ENCODE data around the gene SLC35F2.
"Not testable (repeated sequence)": the region's sequence is repeated elsewhere in the genome, so short reads cannot be mapped to it uniquely, and the experiment has no call there.

Gene SLC35F2

GRCh38 chr11:107858217-107859070 is at the start of gene SLC35F2:
Gene SLC35F2, minus strand, starts transcription at chr11:107858787. Its CDS starts 20 bp downstream, at chr11:107858767.
- Histone ChIP-seq H3K4me3 (replicated peaks; ENCODE audit: low read depth, low read length) (peak within 1 kb of the TSS; percentile 97), H3K36me3 (ENCODE audit: control insufficient read depth, insufficient read depth, low read length) (no peaks in the 10 kb centered on the region), H3K27me3 (replicated peaks; ENCODE audit: control insufficient read depth, insufficient read depth, low read length) (no peaks in the 10 kb centered on the region)
- TF ChIP-seq CTCF (IDR thresholded peaks at IDR 0.05; ENCODE audit: insufficient read depth, low read length, poor library complexity, severe bottlenecking): peak; percentile 40
- DNase-seq (ENCODE audit: extremely low read depth, insufficient read length): peak; percentile 92

- TF ChIP-seq CTCF (IDR thresholded peaks at IDR 0.05; ENCODE audit: insufficient read depth, low read length, poor library complexity, severe bottlenecking): no peak
- Histone ChIP-seq H3K36me3 (ENCODE audit: control insufficient read depth, insufficient read depth, low read length) (no peaks in the 10 kb centered on the region), H3K27me3 (replicated peaks; ENCODE audit: control insufficient read depth, insufficient read depth, low read length) (no peaks in the 10 kb centered on the region), H3K4me3 (replicated peaks; ENCODE audit: low read depth, low read length) (no peak overlapping the region)
- DNase-seq (ENCODE audit: extremely low read depth, insufficient read length): no peak
Observed at GRCh38 chr11:107908211-107908610, 49.6 kb upstream of the SLC35F2 start.

GRCh38 chr11:107898270-107898669 is 39.7 kb upstream of the SLC35F2 start:
- no peaks in the 10 kb centered on the region for H3K27me3 ChIP-seq (replicated peaks; ENCODE audit: control insufficient read depth, insufficient read depth, low read length)
- TF ChIP-seq CTCF (IDR thresholded peaks at IDR 0.05; ENCODE audit: insufficient read depth, low read length, poor library complexity, severe bottlenecking): peak; percentile 56
- no peak for DNase-seq (ENCODE audit: extremely low read depth, insufficient read length)
- no peaks in the 10 kb centered on the region for H3K36me3 ChIP-seq (ENCODE audit: control insufficient read depth, insufficient read depth, low read length)
- no peak overlapping the region for H3K4me3 ChIP-seq (replicated peaks; ENCODE audit: low read depth, low read length)

- Histone ChIP-seq H3K4me3 (replicated peaks; ENCODE audit: low read depth, low read length) (no peak overlapping the region), H3K27me3 (replicated peaks; ENCODE audit: control insufficient read depth, insufficient read depth, low read length) (no peaks in the 10 kb centered on the region), H3K36me3 (ENCODE audit: control insufficient read depth, insufficient read depth, low read length) (no peaks in the 10 kb centered on the region)
- no peak for TF ChIP-seq CTCF (IDR thresholded peaks at IDR 0.05; ENCODE audit: insufficient read depth, low read length, poor library complexity, severe bottlenecking)
- DNase-seq (ENCODE audit: extremely low read depth, insufficient read length): no peak
Observed at GRCh38 chr11:107882095-107882820, 23.7 kb upstream of the SLC35F2 start.

- DNase-seq (ENCODE audit: extremely low read depth, insufficient read length); H3K27me3 ChIP-seq (replicated peaks; ENCODE audit: control insufficient read depth, insufficient read depth, low read length); H3K36me3 ChIP-seq (ENCODE audit: control insufficient read depth, insufficient read depth, low read length); H3K4me3 ChIP-seq (replicated peaks; ENCODE audit: low read depth, low read length): not testable (repeated sequence)
Observed at GRCh38 chr11:107881471-107881870, 22.9 kb upstream of the SLC35F2 start.

- H3K4me3 ChIP-seq (replicated peaks; ENCODE audit: low read depth, low read length): no peak overlapping the region
Observed at GRCh38 chr11:107876141-107876540, 17.6 kb upstream of the SLC35F2 start.

More at GRCh38 chr11:107876141-107876540, 17.6 kb upstream of the SLC35F2 start:
- Histone ChIP-seq H3K36me3 (ENCODE audit: control insufficient read depth, insufficient read depth, low read length) (no peaks in the 10 kb centered on the region), H3K27me3 (replicated peaks; ENCODE audit: control insufficient read depth, insufficient read depth, low read length) (no peaks in the 10 kb centered on the region)
- no peak for DNase-seq (ENCODE audit: extremely low read depth, insufficient read length)
- TF ChIP-seq CTCF (IDR thresholded peaks at IDR 0.05; ENCODE audit: insufficient read depth, low read length, poor library complexity, severe bottlenecking): no peak
